MM.1S (cell line): ENCODE data around the gene RAB14.

Source experiments
- CTCF ChIP-seq: fragments of 300-600 bp; sonication (generic); IDR thresholded peaks from 2 replicates; pipeline ENCODE4 v1.5.1; 2016; ENCODE audit warnings: antibody characterized with exemption, low read length, mixed read lengths
- EZH2phosphoT487 ChIP-seq: fragments of 300-600 bp; sonication (generic); IDR thresholded peaks from 2 replicates; pipeline ENCODE4 v1.6.1; 2018; ENCODE audit warnings: antibody characterized with exemption, low read length

- no peak for TF ChIP-seq CTCF
- TF ChIP-seq EZH2phosphoT487: no peak
These were observed 30.6 kb upstream of the RAB14 start for GRCh38 chr9:121232251-121232650.
